ENCODE results near the gene HAND1.

Gene HAND1

DNA sequence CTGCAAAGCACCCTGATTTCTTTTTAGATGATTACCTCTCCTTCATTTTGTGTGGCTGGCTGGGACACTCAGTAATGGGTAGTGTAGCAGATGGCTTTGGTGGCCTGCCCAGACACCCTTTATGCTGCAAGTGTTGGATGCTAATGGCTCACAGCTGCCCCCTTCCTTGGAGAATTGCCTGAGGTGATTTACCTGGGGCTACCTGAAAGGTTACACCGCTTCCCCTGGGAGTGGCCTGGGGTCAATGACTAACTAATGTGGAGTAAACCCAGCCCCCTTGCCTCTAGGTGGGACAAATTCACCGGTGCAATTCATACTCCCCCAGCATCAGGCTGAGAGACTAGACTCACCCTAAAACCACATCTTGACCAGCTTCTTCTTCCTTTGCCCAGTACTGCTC is 23.5 kb upstream of the HAND1 start:
- ChIA-PET CTCF (interaction anchor here (2.9 kb wide), 1 partner anchor 19 kb away, joined by 15 read pairs; no protein-coding TSS in a partner anchor), POLR2A (no interaction called here)
- no peak for TF ChIP-seq CTCF (IDR thresholded peaks at IDR 0.05; ENCODE audit: insufficient read depth, low read length, missing control alignments)
- no peak overlapping the region for H3K4me3 ChIP-seq (ENCODE audit: low read depth, low read length)
- no peak for DNase-seq (ENCODE audit: low read depth, low spot score)

DNA sequence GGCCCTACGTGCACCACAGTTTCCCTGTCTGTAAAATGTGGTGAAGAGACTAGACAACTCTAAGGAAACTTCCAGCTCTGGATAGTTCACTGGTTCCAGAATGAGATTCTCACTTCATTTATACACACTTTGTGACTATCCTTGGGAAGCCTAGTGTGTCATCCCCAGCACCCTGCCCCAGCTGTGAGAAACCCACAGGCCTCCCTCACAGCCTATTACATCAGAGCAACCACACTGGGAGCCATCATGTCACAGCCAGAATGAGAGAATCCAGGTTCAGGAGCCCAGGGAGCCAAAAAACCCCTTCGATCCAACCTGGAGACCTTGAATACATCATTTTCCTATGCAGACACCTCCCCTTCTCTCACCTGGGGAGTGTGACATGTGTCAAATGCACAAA is 21.0 kb upstream of the HAND1 start:
- no peak for DNase-seq (ENCODE audit: low read depth, low spot score)
- H3K4me3 ChIP-seq (ENCODE audit: low read depth, low read length) = no peak overlapping the region
- no peak for TF ChIP-seq CTCF (IDR thresholded peaks at IDR 0.05; ENCODE audit: insufficient read depth, low read length, missing control alignments)
- CTCF ChIA-PET = interaction anchor here (2.5 kb wide), 1 partner anchor 21 kb away, joined by 10 read pairs; no protein-coding TSS in a partner anchor
- POLR2A ChIA-PET = no interaction called here

GRCh38 chr5:154498591-154498990 is 20.6 kb upstream of the HAND1 start:
- TF ChIP-seq CTCF (IDR thresholded peaks at IDR 0.05; ENCODE audit: insufficient read depth, low read length, missing control alignments) = no peak
- POLR2A ChIA-PET = no interaction called here
- no peak for DNase-seq (ENCODE audit: low read depth, low spot score)
- H3K4me3 ChIP-seq (ENCODE audit: low read depth, low read length) = no peak overlapping the region
- CTCF ChIA-PET = no interaction called here

GRCh38 chr5:154494036-154494435 is 16.0 kb upstream of the HAND1 start:
- no peak for TF ChIP-seq CTCF (IDR thresholded peaks at IDR 0.05; ENCODE audit: insufficient read depth, low read length, missing control alignments)
- DNase-seq (ENCODE audit: low read depth, low spot score) = no peak
- CTCF ChIA-PET = interaction anchor here (1.3 to 2.1 kb wide), 3 partner anchors 9 to 27 kb away, joined by 3 to 8 read pairs (median 3); no protein-coding TSS in a partner anchor
- POLR2A ChIA-PET = no interaction called here
- H3K4me3 ChIP-seq (ENCODE audit: low read depth, low read length) = no peak overlapping the region

GRCh38 chr5:154493274-154493673 is 15.2 kb upstream of the HAND1 start:
- DNase-seq (ENCODE audit: low read depth, low spot score) = no peak
- no peak overlapping the region for H3K4me3 ChIP-seq (ENCODE audit: low read depth, low read length)
- no peak for TF ChIP-seq CTCF (IDR thresholded peaks at IDR 0.05; ENCODE audit: insufficient read depth, low read length, missing control alignments)
- POLR2A ChIA-PET = no interaction called here
- CTCF ChIA-PET = interaction anchor here (1.3 to 2.1 kb wide), 3 partner anchors 8 to 28 kb away, joined by 3 to 8 read pairs (median 3); no protein-coding TSS in a partner anchor

- POLR2A ChIA-PET = no interaction called here
Measured at GRCh38 chr5:154491941-154492340, 13.9 kb upstream of the HAND1 start.

More at GRCh38 chr5:154491941-154492340, 13.9 kb upstream of the HAND1 start:
- CTCF ChIA-PET = no interaction called here
- no peak for DNase-seq (ENCODE audit: low read depth, low spot score)
- H3K4me3 ChIP-seq (ENCODE audit: low read depth, low read length) = no peak overlapping the region
- TF ChIP-seq CTCF (IDR thresholded peaks at IDR 0.05; ENCODE audit: insufficient read depth, low read length, missing control alignments) = no peak
